NCI-H1092 (cell line): ENCODE measurements around the gene MYO5C.
A peak's percentile ranks its signal among the peaks of the same experiment; 100 is the strongest.
"Not testable (repeated sequence)": the region's sequence is repeated elsewhere in the genome, so short reads cannot be mapped to it uniquely, and the experiment has no call there.

ENCODE experiments used
- DNase-seq: peaks from one replicate; lab custom pipeline; 2025; lab: John Stamatoyannopoulos, UW

The MYO5C gene

DNA sequence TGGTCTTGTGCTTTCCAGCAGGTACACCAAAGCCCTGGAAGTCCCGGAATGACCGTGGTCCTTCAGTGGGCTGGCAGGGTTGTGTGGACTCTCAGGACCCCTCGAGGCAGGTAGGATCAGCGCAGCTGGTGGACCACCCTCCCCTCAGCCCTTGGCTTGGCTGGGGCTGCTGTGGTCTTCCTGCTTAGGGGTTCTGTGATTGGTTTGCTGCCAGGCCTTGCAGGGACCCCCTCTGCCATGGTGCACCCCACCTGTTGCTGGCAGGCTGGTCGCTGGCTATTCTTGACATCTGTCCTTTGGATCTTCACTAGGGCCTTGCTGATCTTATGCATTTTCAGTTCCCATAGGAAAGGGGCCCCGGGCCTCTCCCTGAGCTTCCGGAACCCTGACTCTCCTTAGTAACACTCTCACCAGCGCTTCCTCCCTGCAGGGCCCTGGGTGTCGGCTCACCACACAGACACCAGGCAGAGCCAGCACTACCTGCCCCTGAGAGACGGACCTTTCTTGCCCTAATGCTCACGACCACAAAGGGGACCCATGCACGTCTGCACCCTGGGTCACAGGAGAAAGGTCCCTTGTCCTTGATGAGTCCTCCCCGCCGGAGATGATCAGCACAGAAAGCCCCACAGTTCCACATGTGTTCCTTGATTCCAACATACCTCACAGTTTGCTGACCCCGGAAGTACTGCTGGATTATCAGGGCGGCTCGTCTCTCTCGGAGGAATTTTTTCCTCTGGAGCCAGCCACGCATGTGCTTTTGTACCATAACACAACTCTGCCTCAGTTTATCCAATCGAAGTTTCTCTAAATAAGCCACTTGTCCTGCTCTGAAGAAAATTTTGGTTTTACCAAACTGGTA is 51.7 kb downstream of the MYO5C start:
- no peak for DNase-seq

DNA sequence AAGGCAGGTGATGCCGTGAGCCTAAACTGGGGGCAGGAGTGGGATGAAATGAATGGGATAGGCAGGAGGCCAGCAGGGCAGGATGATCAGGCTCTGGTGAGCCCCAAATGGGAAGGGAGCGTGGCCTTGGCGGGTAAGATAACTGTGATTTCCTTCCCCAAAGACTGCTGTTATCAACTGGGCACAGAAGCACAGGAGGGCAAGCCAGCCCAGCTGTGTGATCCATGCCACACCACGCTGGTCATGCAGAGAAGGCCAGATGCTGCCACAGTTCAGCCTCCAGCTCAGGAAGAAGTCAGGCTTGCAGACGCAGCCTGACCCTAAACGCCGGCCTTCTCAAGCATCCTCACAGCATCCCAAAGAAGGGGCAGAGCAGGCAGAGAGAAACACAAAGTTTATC is 52.3 kb downstream of the MYO5C start:
- DNase-seq, result no peak

DNA sequence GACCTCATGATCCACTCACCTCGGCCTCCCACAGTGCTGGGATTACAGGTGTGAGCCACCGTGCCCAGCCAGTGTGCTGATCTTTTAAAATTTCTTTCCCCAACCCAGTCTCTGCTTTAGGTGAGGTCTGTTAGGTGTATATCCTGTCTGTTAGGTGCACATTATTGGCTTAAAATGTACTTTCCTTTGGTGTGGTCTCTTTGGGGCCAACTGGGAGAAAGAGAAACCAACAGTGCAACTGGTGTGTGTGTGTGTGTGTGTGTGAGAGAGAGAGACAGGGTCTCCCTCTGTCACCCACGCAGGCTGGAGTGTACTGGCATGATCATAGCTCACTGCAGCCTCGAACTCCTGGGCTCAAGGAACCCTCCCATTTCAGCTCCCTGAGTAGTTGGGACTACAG is 54.1 kb downstream of the MYO5C start:
- DNase-seq, result no peak

DNA sequence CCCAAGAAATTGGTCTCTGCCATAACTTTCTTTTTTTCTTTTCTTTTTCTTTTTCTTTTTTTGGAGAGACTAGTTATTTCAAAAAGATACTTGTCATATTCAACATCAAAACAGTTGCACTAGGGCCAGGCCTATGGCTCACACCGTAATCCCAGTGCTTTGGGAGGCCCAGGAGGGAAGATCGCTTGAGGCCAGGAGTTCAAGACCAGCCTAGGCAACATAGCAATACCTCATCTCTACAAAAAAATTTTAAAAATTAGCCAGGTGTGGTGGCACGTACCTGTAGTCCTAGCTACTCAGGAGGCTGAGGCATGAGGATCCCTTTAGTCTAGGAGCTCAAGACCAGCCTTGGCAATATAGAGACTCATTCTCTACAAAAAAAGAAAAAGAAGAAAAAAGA is 55.4 kb downstream of the MYO5C start:
- DNase-seq, result no peak

DNA sequence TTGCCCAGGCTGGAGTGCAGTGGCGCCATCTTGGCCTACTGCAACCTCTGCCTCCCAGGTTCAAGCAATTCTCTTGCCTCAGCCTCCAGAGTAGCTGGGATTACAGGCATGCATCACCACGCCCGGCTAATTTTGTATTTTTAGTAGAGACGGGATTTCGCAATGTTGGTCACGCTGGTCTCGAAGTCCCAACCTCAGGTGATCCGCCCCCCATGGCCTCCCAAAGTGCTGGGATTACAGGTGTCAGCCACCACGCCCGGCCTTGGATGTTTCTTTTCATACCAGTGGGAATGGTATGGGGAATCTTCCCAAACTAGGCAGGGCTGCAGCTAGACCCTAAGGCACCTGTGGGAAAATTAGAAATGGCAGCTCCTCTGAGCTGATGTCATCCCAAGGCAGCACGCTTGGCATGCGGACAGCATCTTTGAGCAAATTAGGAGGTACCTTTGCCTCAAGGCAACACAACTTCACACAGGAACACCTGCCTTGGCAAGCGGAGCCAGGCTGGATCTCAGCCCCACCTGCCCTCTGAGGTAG is 56.5 kb downstream of the MYO5C start:
- not testable (repeated sequence) for DNase-seq

DNA sequence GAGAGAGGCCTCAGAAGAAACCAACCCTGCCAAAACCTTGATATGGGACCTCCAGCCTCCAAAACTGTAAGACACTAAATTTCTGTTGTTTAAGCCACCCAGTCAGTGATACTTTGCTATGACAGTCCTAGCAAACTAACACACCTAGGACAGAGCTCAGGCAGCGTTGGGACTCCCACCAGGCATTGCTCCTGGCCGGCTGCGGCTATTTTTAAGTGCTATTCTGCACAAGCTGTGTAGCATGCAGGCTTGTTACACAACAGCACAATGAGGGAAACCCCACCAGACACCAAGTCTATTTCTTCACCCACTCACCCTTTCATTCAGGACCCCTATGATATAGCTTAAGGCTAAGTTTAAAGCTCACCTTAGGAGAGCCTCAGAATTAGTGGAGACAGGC is 57.5 kb downstream of the MYO5C start:
- no peak for DNase-seq

DNA sequence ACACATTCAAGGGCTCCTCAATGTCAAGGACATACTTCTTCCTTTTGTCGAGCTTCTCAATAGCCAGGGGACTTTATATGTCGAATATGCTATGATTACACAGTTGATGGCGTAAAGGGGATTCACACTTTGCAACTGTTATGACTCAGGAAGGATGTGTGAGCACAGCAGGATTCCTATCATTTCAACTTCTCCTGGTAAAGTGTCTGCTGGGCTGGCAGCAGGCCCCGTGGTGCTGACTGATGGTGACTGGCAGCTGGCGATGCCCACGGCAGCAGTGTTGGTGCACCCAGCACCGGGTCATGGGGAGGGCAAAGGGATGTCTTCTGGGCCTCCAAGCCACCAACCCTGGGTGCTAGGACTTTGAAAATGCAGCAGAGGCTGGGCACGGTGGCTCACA is 59.6 kb downstream of the MYO5C start:
- DNase-seq, result no peak

DNA sequence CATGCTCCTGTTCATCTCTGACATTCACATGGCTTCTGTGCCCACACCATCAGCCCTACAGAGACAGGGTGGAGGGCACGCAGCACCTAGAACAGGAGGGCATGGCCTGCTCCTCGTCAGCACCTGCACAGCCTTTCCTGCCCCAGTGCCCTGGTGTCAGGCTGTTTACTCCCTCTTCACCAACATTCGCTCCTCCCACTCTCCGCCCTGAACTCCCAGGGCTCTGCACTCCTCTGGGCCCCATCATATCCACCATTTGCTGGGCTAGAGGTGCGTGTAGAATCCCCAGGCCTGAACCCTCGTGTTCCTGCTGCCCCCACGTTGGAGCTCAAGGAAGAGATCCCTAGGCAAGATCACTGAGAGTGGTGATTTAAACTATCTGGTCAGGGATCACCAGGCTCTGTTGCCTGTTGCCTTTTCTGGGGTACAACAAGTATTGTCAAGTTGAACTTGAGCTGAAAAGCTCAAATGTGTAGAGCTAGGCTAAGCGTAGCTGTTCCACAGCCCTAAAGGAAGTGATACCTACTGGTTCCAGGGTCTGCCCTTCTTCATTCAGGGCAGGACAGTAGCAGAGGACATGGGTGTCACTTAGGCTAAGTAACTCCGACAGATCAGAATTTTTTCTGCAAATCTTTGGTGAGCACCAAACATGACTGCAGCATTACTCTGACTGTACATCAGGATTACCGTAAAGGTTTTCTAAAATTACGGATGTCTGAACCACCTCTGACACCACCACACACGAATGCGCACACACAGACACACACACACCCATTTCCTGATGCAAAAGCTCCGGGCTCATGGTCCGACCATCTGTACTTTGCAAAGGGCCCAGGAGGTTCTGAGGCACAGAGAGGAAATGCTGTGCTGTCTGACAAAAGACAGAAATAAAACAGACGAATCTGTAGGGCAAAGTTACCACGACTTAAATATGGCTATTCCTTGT is 60.7 kb downstream of the MYO5C start:
- no peak for DNase-seq

DNA sequence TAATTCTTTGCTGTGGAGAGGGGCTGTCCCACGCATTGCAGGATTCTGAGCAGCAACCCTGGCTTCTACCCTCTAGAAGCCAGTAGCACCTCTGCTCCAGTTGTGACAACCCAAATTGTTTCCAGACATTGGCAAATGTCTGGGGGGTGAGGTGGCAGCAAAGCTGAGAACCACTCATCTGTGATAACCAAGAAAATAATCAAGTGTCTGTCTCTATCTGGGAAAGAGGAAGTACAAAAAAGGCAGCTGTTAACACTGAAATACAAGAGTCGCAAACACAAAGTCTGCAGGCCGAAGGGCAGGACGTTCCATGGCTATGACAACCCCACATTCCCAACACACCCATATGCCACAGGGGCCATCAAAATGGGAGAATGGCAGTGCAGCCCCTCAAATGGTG is 62.2 kb downstream of the MYO5C start:
- no peak for DNase-seq

DNA sequence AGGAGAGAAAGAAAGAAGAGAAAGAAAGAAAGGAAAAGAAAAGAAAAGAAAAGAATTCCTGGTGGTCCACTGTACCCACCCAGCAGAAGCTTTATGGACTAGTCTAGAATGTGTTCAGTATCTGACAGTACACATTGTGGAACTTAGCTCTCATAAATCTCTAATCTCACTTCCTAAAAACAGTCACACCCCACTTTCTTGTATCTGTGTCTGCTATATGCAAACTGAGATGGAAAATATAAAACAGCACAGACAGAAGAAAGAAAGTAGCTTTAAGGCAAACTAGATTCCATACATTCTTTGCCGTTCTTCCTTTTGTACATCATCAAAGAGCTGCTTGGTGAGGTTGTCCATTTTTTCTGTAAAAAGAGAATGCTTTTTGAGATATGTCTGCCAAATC is 63.3 kb downstream of the MYO5C start:
- no peak for DNase-seq

DNA sequence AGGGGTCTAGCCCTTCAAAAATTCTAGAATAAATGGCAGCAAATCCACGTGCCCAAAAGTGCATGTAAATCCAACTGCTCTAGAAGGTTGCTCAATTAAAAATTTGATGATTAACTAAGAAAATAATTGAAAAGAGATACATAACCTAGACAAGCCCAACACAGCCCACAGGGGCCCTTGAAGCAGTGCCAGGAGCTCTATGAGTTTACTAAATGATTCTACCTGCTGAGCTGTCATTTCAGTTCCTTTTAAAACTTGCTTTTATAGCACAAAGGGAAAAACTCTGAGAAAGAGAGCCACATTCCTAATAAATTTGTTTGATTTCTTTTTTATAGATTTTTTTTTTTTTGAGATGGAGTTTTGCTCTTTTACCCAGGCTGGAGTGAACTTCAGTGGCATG is 65.5 kb downstream of the MYO5C start:
- no peak for DNase-seq

DNA sequence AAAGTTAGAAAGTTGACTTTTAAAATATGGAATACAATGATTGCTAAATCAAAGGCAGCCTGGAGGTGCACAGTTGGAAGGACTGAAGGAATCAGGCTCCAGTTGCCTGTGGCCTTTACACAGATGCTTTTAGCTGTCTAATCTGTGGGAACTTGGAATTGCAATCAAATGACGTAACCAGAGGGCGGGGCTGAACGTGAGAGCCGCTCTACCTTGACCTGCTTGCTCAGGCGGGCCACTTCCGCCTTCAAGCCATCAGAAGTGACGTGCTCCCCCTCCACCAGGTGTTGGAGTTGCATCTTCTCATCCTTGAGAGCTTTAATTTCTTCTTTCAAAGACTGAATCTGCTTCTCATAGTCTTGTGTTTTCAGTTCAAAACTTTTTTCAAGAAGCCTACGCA is 66.7 kb downstream of the MYO5C start:
- DNase-seq, result no peak

DNA sequence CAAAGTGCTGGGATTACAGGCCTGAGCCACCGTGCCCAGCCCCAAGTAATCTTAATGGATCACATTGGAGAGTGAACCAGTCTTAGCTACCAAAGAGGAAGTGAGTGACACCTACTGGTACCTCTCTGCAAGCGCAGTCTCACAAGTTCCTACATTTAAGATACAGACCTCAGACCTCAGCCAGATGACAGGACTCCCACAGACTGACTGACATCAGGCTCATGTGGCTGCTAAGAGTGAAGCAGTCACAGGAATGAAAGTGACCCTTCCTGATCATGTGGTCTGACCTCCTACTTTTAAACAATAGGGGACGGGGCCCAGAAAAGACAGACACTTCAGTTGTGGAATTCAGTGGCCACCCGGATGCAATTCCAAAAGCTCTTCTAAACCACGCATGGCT is 68.1 kb downstream of the MYO5C start:
- peak; percentile 7 for DNase-seq

DNA sequence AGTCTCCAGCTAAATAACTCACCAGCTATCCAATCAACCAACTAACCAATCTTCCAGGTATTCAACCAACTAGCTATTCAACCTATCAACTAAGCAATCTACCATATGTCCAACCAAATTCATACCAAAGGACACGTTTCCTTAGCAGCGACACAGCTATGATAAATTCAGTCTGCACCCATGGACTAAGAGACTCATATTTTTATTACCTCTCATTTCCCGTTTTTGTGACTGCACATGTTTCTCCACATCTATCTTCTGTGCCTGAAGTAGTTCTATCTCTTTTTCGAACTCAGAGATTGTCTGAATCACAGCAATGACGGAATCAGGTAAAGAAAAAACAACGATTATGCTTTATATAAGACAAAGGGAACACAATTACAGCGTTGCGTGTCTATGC is 70.4 kb downstream of the MYO5C start:
- no peak for DNase-seq

DNA sequence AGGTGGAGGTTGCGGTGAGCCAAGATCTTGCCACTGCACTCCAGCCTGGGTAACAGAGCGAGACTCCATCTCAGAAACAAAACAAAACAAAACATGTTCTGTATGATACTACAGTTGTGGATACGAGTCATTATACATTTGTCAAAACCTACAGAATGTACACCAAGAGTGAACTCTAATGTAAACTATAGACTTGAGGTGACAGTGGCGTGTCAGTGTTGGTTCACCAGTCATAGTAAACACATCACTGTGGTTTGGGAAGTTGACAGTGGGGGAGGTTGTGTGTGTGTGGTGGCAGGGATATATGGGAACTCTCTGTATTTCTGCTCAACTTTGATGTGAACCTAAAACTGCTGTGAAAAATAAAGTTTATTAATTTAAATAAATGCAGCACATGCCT is 71.4 kb downstream of the MYO5C start:
- DNase-seq, result no peak

DNA sequence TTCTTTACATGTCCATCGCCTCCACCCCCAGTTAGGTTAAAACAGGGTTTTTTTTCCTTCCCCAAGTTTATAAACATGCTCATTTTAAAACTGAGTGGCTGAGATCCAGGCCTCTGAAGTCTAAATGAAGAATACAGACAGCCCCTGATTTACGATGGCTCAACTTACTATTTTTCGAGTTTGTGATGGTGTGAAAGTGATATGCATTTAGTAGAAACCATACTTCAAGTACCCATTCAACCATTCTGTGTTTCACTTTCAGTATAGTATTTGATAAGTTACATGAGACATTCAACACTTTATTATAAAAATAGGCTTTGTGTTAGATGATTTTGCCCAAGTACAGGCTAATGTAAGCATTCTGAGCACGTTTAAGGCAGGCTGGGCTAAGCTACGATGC is 73.9 kb downstream of the MYO5C start:
- no peak for DNase-seq

DNA sequence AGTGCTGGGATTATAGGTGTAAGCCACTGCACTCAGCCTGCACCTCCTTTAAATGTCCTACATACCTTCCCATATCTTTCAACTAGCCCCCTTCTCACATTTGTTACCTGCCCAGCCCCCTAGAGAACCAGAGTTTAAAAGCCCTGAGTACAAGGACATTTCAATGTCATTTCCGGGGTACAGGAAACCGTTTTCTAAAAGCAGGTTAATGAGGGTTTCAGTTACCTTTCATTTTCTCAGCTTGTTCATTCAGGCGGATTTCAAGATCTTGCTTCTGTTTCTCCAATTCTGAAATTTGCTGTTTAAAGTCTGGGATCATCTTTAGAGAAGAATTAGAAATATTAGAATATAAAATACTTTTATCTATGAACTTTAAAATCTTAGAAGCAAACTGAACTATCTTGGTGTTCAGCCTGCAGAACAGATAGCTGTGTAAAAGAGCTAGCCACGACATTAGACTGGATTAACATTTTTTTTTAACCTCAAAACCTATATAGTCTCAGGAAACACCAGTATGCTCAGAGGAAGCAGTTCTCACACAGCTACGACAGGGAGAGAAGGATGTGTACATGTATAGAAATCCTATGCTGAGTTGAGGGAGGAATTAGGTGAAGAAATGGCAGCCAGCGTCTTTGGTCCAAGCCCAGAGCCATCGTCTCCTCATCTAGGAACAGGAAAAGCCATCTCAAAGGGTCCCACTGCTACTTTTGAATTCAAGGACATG is 74.5 kb downstream of the MYO5C start:
- DNase-seq, result no peak

DNA sequence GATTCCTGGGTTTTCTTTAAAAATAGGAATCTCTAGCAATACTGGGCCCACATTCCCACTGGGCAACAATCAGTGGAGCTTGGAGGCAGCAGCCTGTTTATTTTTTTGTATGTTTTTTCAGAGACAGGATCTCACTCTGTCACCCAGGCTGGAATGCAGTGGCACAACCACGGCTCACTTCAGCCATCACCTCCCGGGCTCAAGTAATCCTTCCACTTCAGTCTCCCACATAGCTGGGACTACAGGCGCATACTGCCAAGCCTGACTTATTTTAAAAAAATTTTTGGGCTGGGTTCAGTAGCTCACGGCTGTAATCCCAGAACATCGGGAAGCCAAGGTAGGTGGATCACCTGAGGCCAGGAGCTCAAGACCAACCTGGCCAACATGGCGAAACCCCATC is 75.4 kb downstream of the MYO5C start:
- no peak for DNase-seq

DNA sequence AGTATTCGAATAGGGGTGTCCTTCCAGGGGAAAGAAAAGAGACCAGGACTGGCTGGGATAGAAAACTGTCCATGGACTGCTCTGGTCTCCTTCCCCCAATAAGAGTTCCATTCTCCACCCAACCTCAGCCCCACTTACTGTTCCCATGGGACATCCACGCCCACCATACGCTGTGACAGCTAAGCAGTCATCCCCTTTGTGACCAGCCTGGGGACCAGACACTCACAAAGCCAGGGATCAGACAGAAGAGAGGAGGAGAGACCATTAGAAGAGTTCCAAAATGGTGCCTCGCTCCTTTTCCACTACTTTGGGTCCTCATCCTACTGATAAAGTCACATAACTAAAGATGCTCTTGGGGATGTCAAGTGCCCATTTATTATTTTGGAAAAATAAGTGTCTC is 76.8 kb downstream of the MYO5C start:
- DNase-seq, result no peak

DNA sequence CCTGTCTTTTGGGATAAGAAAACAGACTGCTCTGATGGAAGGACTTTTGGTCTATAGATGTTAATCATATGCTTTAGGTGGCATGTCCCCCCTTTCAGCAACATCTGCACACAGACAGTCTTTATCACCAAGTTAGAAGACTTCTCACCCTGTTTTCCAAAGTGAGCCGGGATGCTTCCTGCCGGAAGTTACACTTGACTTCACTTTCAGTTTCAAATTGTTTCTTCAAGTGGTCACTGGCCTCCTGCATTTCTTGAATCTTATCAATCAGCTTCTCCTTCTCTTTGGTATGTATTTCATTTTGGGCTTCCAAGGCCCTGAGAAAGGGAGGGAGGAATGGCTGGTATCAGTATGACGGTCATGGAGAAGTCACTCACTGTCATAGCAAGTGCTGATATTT is 77.2 kb downstream of the MYO5C start:
- no peak for DNase-seq

DNA sequence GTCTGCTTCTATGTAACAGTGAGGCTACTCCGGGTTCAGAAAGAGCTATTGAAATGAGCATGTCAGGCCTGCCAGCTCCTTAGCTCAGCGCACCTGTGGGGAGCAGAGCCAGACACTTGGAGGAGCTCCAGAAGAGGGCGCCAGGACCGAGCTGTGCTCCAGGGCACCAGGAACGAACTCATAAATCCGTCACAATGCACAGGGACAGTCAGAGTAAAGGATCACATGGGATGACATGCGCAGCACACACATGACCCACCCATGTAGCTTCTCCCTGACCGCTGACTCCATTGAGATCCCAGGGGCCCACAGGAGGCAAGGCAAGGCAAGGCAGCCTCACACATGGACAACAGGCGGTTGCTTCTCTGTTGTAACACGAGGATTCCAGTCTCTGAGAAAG is 78.4 kb downstream of the MYO5C start:
- no peak for DNase-seq

DNA sequence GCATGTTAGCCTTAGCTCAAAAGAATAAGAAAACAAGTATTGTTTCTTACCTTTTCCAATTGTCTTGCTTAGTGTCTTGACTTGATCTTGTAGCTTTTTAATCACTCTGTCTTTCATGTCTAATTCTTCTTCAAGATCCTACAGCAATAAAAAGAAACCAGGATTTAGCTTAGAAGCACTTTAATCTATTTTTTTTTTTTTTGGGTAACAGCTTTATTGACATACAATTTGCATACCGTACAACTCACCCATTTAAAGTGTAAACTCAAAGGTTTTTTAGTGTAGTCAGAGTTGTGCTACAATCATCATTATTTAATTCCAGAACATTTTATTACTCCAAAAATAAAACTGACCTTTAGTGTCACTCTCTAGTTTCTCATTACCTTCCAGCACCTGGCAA is 81.1 kb downstream of the MYO5C start:
- DNase-seq, result no peak
